Osteoblast (primary cell): ENCODE results near the gene ZNF217. TPM values are rescaled to one million over a fixed set of nuclear protein-coding genes. Genes with fewer than 3 reads are reported as not detected.

Experiments used
- DNase-seq: peaks from one replicate; pipeline ENCODE4 v3.0.0; 2011; ENCODE audit warnings: low spot score, mixed read lengths; ENCODE audit not compliant: insufficient read length; ENCODE audit errors: missing footprints
- H2AFZ ChIP-seq: 2 replicates; pipeline ENCODE4 v1.6.0; 2011; ENCODE audit warnings: mild to moderate bottlenecking, low read length
- H3K27ac ChIP-seq: 2 replicates; pipeline ENCODE4 v1.5.1; 2011; ENCODE audit warnings: mild to moderate bottlenecking, low read depth, low read length, moderate library complexity
- H3K27me3 ChIP-seq: 2 replicates; pipeline ENCODE4 v1.6.0; 2012; ENCODE audit warnings: mild to moderate bottlenecking, control low read depth, inconsistent platforms, low read length, moderate library complexity; ENCODE audit not compliant: insufficient read depth
- H3K36me3 ChIP-seq: 2 replicates; pipeline ENCODE4 v1.5.1; 2011; ENCODE audit warnings: mild to moderate bottlenecking, low read length, control low read depth, moderate library complexity; ENCODE audit not compliant: insufficient read depth
- H3K4me1 ChIP-seq: 2 replicates; pipeline ENCODE4 v1.5.1; 2011; ENCODE audit warnings: mild to moderate bottlenecking, low read length, control low read depth, moderate library complexity; ENCODE audit not compliant: insufficient read depth
- H3K4me2 ChIP-seq: 2 replicates; pipeline ENCODE4 v1.6.0; 2011; ENCODE audit warnings: mild to moderate bottlenecking, low read length; ENCODE audit not compliant: insufficient read depth
- H3K4me3 ChIP-seq: fragments of 200-600 bp; sonication (generic); 3 replicates; pipeline ENCODE4 v1.5.1; 2012; ENCODE audit warnings: mild to moderate bottlenecking, low read length, inconsistent platforms; ENCODE audit not compliant: insufficient read depth
- H3K79me2 ChIP-seq: 2 replicates; pipeline ENCODE4 v1.6.0; 2012; ENCODE audit warnings: mild to moderate bottlenecking, low read length, control low read depth, inconsistent platforms; ENCODE audit not compliant: insufficient read depth
- H3K9me3 ChIP-seq: 2 replicates; pipeline ENCODE4 v1.5.1; 2011; ENCODE audit warnings: low read depth, low read length, control low read depth
- H4K20me1 ChIP-seq: 2 replicates; pipeline ENCODE4 v1.6.0; 2012; ENCODE audit warnings: mild to moderate bottlenecking, low read length, control low read depth; ENCODE audit not compliant: insufficient read depth
- total RNA-seq: library from RNA; depleted of rRNA; stranded (reverse); fragments of >200 nt; gene quantifications from 2 replicates; pipeline ENCODE4 v1.2.3, GENCODE V29; 2012
- TF ChIP-seq, protein P1 (sequence below): IDR thresholded peaks from 2 replicates; pipeline ENCODE4 v1.5.1; 2011; ENCODE audit warnings: mild to moderate bottlenecking, low read depth, low read length, moderate library complexity; ENCODE audit errors: extremely low read depth

Gene ZNF217
- total RNA-seq, 1 donor: 26.4 TPM

DNA sequence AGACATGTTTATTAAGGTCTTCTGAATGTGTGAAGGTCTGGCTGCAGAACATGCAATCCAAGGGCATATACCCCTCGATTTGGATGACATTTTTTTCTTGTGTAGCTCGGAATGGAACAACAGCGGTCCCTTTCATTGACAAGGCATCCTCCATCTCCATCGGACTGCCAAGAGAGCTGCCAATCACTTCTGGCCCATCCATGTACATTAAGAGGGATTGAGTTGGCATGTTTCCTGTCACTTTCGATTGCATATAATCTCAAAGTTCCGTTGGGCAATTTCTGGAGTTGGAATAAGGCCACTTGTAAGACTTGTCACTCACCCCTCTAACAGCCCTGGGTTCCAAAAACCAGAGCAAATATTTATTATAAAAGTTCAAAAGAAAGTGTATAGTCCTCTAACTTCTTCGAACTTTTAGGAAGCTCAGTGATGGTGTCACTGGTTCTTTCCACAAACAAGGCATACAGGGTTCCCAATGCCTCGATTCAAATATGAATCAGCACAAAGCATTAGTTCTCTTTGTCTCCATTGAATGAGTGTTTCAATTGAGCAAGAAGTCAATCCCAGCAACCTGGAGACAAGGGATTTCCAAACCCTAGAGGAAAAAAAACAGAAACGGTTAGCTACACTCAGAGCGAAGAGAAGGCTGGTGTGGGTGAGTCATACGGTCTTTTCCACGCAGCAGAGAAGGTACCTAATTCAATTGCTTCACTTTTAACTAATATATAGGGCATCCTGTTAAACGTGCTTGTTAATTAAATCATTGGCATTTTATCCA is 10.9 kb downstream of the ZNF217 start:
- no peaks in the 10 kb centered on the region for H4K20me1 ChIP-seq
- H3K9me3 ChIP-seq: no peaks in the 10 kb centered on the region
- peaks cover 83% of the 10 kb centered on the region for H3K79me2 ChIP-seq
- peak overlapping the region; percentile 59 for H3K4me2 ChIP-seq
- peaks cover 42% of the 10 kb centered on the region for H3K4me1 ChIP-seq
- H3K4me3 ChIP-seq: no peak overlapping the region
- peak overlapping the region; percentile 96 for H3K27ac ChIP-seq
- H3K36me3 ChIP-seq: peaks cover 42% of the 10 kb centered on the region
- peak; percentile 82 for DNase-seq
- no peaks in the 10 kb centered on the region for H3K27me3 ChIP-seq
- H2AFZ ChIP-seq: no peak overlapping the region
- TF ChIP-seq, protein P1, sequence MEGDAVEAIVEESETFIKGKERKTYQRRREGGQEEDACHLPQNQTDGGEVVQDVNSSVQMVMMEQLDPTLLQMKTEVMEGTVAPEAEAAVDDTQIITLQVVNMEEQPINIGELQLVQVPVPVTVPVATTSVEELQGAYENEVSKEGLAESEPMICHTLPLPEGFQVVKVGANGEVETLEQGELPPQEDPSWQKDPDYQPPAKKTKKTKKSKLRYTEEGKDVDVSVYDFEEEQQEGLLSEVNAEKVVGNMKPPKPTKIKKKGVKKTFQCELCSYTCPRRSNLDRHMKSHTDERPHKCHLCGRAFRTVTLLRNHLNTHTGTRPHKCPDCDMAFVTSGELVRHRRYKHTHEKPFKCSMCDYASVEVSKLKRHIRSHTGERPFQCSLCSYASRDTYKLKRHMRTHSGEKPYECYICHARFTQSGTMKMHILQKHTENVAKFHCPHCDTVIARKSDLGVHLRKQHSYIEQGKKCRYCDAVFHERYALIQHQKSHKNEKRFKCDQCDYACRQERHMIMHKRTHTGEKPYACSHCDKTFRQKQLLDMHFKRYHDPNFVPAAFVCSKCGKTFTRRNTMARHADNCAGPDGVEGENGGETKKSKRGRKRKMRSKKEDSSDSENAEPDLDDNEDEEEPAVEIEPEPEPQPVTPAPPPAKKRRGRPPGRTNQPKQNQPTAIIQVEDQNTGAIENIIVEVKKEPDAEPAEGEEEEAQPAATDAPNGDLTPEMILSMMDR: no peak

DNA sequence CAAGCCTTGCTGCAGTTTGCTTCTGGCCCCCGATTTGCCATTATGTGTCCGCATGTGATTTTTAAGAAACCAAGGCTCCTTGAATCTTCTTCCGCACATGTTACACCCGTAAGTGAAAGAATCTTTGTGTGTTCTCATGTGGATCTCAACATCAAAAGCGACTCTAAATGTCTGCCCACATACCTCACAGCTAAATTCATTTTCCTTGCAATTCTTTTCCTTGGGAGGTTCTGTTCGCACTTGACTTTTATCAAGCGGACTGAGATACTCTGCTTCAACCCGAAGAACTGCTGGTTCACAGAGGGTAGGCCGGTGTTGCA is 11.4 kb downstream of the ZNF217 start:
- no peak for DNase-seq
- H3K4me1 ChIP-seq: peaks cover 42% of the 10 kb centered on the region
- no peaks in the 10 kb centered on the region for H3K27me3 ChIP-seq
- H3K9me3 ChIP-seq: no peaks in the 10 kb centered on the region
- peaks cover 86% of the 10 kb centered on the region for H3K79me2 ChIP-seq
- H4K20me1 ChIP-seq: no peaks in the 10 kb centered on the region
- TF ChIP-seq, protein P1: no peak
- peak overlapping the region; percentile 59 for H3K4me2 ChIP-seq
- H3K27ac ChIP-seq: peak overlapping the region; percentile 96
- H2AFZ ChIP-seq: no peak overlapping the region
- H3K36me3 ChIP-seq: peaks cover 47% of the 10 kb centered on the region
- no peak overlapping the region for H3K4me3 ChIP-seq

DNA sequence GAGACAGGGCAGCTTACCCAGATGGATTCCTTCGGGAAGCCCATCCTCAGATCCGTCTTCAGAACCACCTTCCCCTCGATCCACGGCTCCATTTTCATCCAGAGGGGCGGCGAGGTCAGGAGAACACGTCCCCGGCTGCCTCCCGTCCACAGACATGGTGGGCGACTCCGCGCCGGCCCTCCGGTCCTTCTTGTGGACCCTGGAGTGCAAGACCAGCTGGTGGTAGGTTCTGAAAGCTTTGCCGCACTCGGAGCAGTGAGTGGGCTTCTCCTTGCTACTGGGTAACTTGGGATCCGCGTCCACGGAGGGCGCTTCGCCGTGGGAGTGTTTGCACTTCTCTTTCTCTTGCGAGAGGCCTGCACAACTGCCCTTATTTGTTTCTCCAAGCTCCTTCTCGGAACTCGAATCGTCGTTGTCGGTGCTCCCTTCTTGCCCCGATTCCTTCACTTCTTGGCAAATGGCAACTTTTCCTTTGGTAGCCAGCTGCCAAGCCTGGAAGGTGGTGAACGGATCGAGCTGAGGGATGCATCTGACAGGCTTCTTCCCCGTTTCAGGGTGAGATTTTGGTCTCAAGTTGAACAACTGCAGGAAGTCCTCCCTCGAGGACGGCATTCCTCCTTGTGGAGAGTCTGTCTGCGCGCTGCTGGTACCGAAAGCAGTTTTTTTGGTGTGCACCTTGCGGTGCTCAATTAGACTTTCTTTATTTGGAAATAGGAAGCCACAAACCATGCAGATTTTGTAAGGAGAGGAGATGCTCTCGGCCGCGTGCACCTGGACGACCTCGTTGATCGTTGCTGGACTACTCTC is 12.0 kb downstream of the ZNF217 start:
- DNase-seq: no peak
- no peak overlapping the region for H3K4me3 ChIP-seq
- H3K27me3 ChIP-seq: no peaks in the 10 kb centered on the region
- peaks cover 51% of the 10 kb centered on the region for H3K36me3 ChIP-seq
- TF ChIP-seq, protein P1: no peak
- H3K4me2 ChIP-seq: peak overlapping the region; percentile 4
- no peak overlapping the region for H2AFZ ChIP-seq
- peak overlapping the region; percentile 96 for H3K27ac ChIP-seq
- H3K4me1 ChIP-seq: peaks cover 42% of the 10 kb centered on the region
- H3K79me2 ChIP-seq: peaks cover 86% of the 10 kb centered on the region
- H3K9me3 ChIP-seq: no peaks in the 10 kb centered on the region
- H4K20me1 ChIP-seq: no peaks in the 10 kb centered on the region

DNA sequence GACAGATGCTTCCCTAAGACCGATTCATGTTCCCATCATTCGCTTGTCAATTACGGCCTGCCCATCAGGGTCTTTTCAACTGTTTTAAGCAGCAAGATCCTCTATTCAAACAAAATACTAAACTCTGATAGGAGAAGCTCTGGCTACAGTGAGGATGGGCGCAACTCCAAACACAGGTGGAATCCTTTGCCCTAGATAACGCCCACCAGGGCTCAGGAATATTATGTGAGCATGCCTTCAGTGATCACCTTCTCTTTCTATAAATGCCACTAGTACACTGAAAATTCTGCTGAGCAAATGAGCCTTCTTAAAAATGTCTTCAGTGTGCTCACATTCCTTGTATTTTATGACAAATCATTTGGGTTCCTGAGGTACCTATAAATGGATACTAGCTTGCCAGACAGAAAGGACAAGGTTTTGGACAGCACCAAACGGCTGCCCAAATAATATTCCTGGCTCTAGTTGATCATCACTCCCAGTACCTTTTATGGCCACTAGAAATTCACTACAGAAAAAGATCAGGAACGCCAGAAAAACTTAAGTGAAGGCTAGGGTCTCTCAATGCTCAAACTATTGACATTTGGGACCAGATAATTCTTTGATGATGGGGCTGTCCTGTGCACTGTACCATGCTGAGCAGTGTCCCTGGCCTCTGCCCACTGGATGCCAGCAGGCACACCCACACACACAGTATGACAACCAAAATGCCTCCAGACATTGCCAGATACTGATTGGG is 13.1 kb downstream of the ZNF217 start:
- TF ChIP-seq, protein P1: peak; percentile 37
- DNase-seq: peak; percentile 66
- Histone ChIP-seq H3K4me1 (peaks cover 42% of the 10 kb centered on the region), H3K27me3 (no peaks in the 10 kb centered on the region), H3K4me2 (peak overlapping the region; percentile 79), H3K9me3 (no peaks in the 10 kb centered on the region), H3K79me2 (peaks cover 86% of the 10 kb centered on the region), H3K27ac (peak overlapping the region; percentile 96), H4K20me1 (peaks cover 2% of the 10 kb centered on the region), H3K36me3 (peaks cover 62% of the 10 kb centered on the region), H2AFZ (no peak overlapping the region), H3K4me3 (peak overlapping the region; percentile 33)
